Mesodermal cell (in vitro differentiated cells): ENCODE results near the gene ZBTB12.
"Not testable (repeated sequence)": the region's sequence is repeated elsewhere in the genome, so short reads cannot be mapped to it uniquely, and the experiment has no call there.

ENCODE experiments used
- H3K27ac ChIP-seq: 2 replicates; pipeline ENCODE4 v1.7.0; 2013; ENCODE audit warnings: mild to moderate bottlenecking, low read depth, low read length, moderate library complexity; ENCODE audit not compliant: severe bottlenecking
- H3K36me3 ChIP-seq: 2 replicates; pipeline ENCODE4 v1.7.1; 2013; ENCODE audit warnings: mild to moderate bottlenecking, low read length, moderate library complexity; ENCODE audit not compliant: control insufficient read depth, insufficient read depth
- H3K4me1 ChIP-seq: one replicate; pipeline ENCODE4 v1.7.1; 2013; ENCODE audit warnings: mild to moderate bottlenecking, low read length; ENCODE audit not compliant: insufficient read depth, control insufficient read depth, poor library complexity, severe bottlenecking
- H3K4me3 ChIP-seq: 2 replicates; pipeline ENCODE4 v1.7.0; 2013; ENCODE audit warnings: low read length, control low read depth, mild to moderate bottlenecking; ENCODE audit not compliant: insufficient read depth, poor library complexity, severe bottlenecking; ENCODE audit errors: extremely low read depth
- H3K9me3 ChIP-seq: 2 replicates; pipeline ENCODE4 v1.7.1; 2013; ENCODE audit warnings: mild to moderate bottlenecking, low read length, moderate library complexity; ENCODE audit not compliant: control insufficient read depth
- WGBS, 2 experiments: methylation state at CpG; one replicate each; pipeline ENCODE4 v1.1.5; 2013; ENCODE audit warnings: missing lambda C conversion rate in 2 of 2; ENCODE audit not compliant: insufficient coverage in 2 of 2; 5-methylcytosine and 5-hydroxymethylcytosine counted together

ZBTB12 gene

GRCh38 chr6:31874836-31875572 lies 26.9 kb downstream of the ZBTB12 start:
- Histone ChIP-seq H3K9me3 (no peaks in the 10 kb centered on the region), H3K4me1 (peaks cover 6% of the 10 kb centered on the region), H3K4me3 (no peak overlapping the region), H3K27ac (no peak overlapping the region), H3K36me3 (peaks cover 6% of the 10 kb centered on the region)
- WGBS, 2 experiments = 74 to 82% methylated on average over 2 to 3 of the region's 5 CpGs

- no peak overlapping the region for H3K27ac ChIP-seq
- peaks cover 6% of the 10 kb centered on the region for H3K4me1 ChIP-seq
- WGBS, 2 experiments = 80% methylated on average over 2 of the region's 4 CpGs; no CpG with 5 or more reads in 1 of the 2 experiments
Observed at GRCh38 chr6:31874084-31874670, 27.7 kb downstream of the ZBTB12 start.

GRCh38 chr6:31871046-31871659 lies 30.7 kb downstream of the ZBTB12 start:
- no peaks in the 10 kb centered on the region for H3K9me3 ChIP-seq
- 75 to 80% methylated on average over 5 to 7 of the region's 9 CpGs for WGBS, 2 experiments
- H3K36me3 ChIP-seq = no peaks in the 10 kb centered on the region
- H3K4me3 ChIP-seq = no peak overlapping the region
- peak overlapping the region; percentile 57 for H3K27ac ChIP-seq
- peaks cover 6% of the 10 kb centered on the region for H3K4me1 ChIP-seq

More at GRCh38 chr6:31874084-31874670, 27.7 kb downstream of the ZBTB12 start:
- H3K36me3 ChIP-seq = no peaks in the 10 kb centered on the region
- no peaks in the 10 kb centered on the region for H3K9me3 ChIP-seq
- no peak overlapping the region for H3K4me3 ChIP-seq

- Histone ChIP-seq H3K27ac (peak overlapping the region; percentile 57), H3K36me3 (no peaks in the 10 kb centered on the region), H3K9me3 (no peaks in the 10 kb centered on the region), H3K4me3 (no peak overlapping the region), H3K4me1 (peaks cover 6% of the 10 kb centered on the region)
- 92 to 95% methylated on average over 13 to 16 of the region's 16 CpGs for WGBS, 2 experiments
Observed at GRCh38 chr6:31870385-31870921, 31.4 kb downstream of the ZBTB12 start.

GRCh38 chr6:31869343-31869742 lies 32.5 kb downstream of the ZBTB12 start:
- Histone ChIP-seq H3K4me3 (no peak overlapping the region), H3K27ac (no peak overlapping the region), H3K36me3 (no peaks in the 10 kb centered on the region), H3K9me3 (no peaks in the 10 kb centered on the region), H3K4me1 (peaks cover 6% of the 10 kb centered on the region)
- WGBS, 2 experiments = 86 to 93% methylated on average over 3 to 6 of the region's 8 CpGs

- WGBS, 2 experiments = 90 to 100% methylated on average over 1 of the region's 1 CpG
- not testable (repeated sequence) for H3K9me3 ChIP-seq, H3K4me1 ChIP-seq, H3K4me3 ChIP-seq, H3K27ac ChIP-seq, H3K36me3 ChIP-seq
Observed at GRCh38 chr6:31868658-31868971, 33.3 kb downstream of the ZBTB12 start.

- no peaks in the 10 kb centered on the region for H3K9me3 ChIP-seq
- no peak overlapping the region for H3K4me3 ChIP-seq
- peaks cover 11% of the 10 kb centered on the region for H3K36me3 ChIP-seq
- H3K27ac ChIP-seq = peak overlapping the region; percentile 23
- no peaks in the 10 kb centered on the region for H3K4me1 ChIP-seq
- 91 to 92% methylated on average over 20 to 21 of the region's 21 CpGs for WGBS, 2 experiments
Observed at GRCh38 chr6:31865205-31866118, 36.4 kb downstream of the ZBTB12 start.

- H3K36me3 ChIP-seq = peaks cover 18% of the 10 kb centered on the region
- 88 to 97% methylated on average over 5 to 8 of the region's 8 CpGs for WGBS, 2 experiments
- no peaks in the 10 kb centered on the region for H3K9me3 ChIP-seq
- no peak overlapping the region for H3K4me3 ChIP-seq
- no peaks in the 10 kb centered on the region for H3K4me1 ChIP-seq
- no peak overlapping the region for H3K27ac ChIP-seq
Observed at GRCh38 chr6:31864818-31865204, 37.1 kb downstream of the ZBTB12 start.

GRCh38 chr6:31864123-31864562 lies 37.7 kb downstream of the ZBTB12 start:
- H3K4me1 ChIP-seq, H3K9me3 ChIP-seq: not testable (repeated sequence)
- H3K4me3 ChIP-seq = peak overlapping the region; percentile 86
- 43 to 45% methylated on average over 11 to 12 of the region's 16 CpGs for WGBS, 2 experiments
- peaks cover 25% of the 10 kb centered on the region for H3K36me3 ChIP-seq
- peak overlapping the region; percentile 97 for H3K27ac ChIP-seq
